Neural progenitor cell (in vitro differentiated cells): Measurements from ENCODE around the gene TNS3.

ENCODE experiments used
- EZH2 ChIP-seq: fragments of 200-600 bp; sonication (generic); IDR thresholded peaks from 2 replicates; pipeline ENCODE4 v1.6.1; 2017; ENCODE audit warnings: antibody characterized with exemption, mild to moderate bottlenecking, moderate library complexity
- TF ChIP-seq, protein P1 (sequence below): fragments of 200-600 bp; sonication (generic); IDR thresholded peaks from 2 replicates; pipeline ENCODE4 v1.5.1; 2017; ENCODE audit warnings: antibody characterized with exemption, mild to moderate bottlenecking

DNA sequence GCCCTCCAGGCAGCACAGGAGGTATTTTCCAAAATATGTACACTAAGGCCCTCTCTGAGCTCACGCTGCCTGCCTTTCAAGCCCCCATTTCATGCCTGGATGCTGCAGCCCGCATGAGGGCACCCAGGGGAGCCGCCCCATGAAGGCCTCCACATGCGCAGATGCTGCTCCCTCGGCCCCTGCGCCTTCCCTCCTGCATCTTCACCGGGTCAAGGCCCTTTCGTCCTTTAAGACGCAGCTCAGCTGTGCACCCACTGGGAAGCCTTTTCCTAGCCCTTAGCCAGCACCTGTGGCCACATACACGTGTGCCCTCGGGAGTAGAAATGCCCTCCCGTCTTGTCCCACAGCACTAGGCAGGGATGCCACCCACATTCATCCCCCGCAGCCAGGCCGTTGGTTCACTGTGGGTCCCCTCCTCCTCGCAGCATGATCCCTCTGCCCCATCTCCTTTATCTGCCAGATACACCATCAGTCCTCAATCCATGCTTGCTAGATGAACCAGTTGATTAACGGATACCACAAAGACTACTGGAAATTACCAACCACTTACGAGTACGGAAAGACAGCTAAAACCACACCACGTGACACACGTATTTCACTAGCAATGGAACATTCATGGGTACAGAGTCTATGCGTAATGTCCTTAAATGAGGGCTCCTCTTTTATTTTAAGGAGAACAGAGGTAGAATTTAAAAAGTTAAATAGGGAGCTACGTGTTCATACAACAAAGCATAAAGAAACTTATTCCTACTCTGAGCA is 278.0 kb downstream of the TNS3 start:
- TF ChIP-seq, protein P1, sequence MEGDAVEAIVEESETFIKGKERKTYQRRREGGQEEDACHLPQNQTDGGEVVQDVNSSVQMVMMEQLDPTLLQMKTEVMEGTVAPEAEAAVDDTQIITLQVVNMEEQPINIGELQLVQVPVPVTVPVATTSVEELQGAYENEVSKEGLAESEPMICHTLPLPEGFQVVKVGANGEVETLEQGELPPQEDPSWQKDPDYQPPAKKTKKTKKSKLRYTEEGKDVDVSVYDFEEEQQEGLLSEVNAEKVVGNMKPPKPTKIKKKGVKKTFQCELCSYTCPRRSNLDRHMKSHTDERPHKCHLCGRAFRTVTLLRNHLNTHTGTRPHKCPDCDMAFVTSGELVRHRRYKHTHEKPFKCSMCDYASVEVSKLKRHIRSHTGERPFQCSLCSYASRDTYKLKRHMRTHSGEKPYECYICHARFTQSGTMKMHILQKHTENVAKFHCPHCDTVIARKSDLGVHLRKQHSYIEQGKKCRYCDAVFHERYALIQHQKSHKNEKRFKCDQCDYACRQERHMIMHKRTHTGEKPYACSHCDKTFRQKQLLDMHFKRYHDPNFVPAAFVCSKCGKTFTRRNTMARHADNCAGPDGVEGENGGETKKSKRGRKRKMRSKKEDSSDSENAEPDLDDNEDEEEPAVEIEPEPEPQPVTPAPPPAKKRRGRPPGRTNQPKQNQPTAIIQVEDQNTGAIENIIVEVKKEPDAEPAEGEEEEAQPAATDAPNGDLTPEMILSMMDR = no peak
- TF ChIP-seq EZH2 = no peak
